HG03354 (cell line): ENCODE measurements around the gene CTH.
"Not testable (repeated sequence)": the region's sequence is repeated elsewhere in the genome, so short reads cannot be mapped to it uniquely, and the experiment has no call there.

Experiments
- ATAC-seq: cut with Tn5 transposase; IDR thresholded peaks from one replicate; pipeline ENCODE4 v1.9.1; 2021; ENCODE audit warnings: mild to moderate bottlenecking; ENCODE audit not compliant: unreplicated experiment, poor library complexity, severe bottlenecking

CTH gene

DNA sequence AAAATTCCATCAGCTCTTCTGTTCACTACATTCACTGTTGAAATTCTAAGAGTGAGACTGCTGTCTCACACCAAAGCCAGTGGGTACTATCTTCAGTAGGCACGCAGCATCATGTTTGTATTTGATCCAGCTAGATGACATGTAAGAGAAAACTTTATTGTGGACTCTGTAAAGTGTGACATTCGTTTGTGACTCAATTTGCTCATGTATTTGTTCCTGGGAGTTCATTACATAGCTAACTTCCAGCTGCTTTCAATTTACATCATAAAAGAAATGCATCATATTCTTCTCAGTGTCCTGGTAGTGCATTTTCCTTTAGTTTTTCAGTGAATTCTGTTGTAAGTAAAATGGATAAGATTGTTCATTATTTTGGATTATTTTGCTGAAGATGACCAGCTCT lies 31.4 kb downstream of the CTH start:
- no peak for ATAC-seq

DNA sequence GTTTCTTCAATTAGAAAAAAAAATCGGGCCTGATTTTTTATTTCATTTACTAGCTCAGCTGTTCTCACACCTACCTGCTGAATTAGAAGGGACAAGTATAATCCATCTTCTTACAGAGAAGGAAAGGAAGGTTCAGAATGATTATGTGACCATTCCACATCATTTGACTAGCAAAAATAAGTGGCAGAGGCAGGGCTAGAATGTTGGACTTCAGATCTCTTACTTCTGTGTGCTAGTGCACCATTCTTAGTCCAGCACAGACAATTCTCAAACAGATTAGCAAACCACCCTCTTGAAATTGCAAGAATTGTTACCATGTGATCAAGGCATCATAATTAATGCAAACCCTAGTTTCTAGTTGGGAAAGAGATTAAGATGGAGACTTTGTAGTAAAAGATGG lies 32.7 kb downstream of the CTH start:
- ATAC-seq = no peak

DNA sequence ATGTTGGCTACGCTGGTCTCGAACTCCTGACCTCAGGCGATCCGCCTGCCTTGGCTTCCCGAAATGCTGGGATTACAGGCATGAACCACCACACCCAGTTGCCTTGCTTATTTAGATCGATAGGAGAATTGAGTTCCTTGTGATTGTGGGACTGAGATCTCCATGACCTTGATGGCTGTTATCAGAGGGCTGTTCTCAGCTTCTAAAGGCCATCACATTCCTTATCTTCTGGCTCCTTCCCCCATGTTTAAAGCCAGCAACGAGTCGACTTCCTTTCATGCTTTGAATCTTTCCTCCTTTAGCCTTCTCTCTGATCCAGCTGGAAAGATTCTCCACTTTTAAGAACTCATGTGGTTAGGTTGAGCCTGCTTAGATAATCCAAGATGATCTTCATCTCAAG lies 38.0 kb downstream of the CTH start:
- ATAC-seq = no peak

DNA sequence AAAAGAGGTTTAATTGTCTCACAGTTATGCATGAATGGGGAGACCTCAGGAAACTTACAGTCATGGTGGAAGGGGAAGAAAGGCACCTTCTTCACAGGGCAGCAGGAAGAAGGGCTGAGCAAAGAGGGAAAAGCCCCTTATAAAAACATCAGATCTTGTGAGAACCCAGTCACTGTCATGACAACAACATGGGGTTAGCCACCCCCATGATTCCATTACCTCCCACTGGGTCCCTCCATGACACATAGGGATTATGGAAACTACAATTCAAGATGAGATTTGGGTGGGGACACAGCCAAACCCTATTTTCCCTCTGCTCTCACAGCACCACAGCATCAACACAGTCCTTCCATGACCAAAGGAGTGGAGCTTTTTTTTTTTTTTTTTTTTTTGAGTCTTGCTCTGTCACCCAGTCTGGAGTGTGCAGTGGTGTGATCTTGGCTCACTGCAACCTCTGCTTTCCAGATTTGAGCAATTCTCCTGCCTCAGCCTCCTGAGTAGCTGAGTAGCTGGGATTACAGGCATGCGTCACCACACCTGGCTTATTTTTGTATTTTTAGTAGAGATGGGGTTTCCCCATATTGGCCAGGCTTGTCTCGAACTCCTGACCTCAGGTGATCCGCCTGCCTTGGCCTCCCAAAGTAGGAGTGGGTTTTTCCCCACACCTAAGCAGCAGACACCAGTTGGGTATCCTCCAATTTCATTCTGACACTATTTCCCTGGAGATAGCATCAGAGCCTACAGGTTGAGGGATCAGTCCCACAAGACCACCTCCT lies 41.3 kb downstream of the CTH start:
- not testable (repeated sequence) for ATAC-seq

DNA sequence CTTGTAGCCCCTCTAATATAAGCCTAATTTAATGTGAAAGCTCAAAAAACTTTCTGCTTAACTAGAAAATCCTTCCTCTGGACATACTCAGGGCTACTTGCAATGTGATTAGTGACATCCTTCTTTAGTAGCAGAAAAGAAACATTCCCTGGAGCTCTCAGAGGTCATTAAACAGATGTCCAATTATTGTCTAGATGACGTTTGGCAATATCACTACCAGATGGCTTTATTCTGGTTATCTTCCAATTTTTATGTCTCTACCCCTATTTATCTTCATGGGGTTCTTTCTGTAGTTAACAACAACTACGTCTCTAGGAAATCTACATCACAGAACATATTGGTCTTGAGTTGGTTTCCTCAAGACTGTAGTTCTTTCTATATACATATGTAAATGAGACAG lies 44.2 kb downstream of the CTH start:
- no peak for ATAC-seq

DNA sequence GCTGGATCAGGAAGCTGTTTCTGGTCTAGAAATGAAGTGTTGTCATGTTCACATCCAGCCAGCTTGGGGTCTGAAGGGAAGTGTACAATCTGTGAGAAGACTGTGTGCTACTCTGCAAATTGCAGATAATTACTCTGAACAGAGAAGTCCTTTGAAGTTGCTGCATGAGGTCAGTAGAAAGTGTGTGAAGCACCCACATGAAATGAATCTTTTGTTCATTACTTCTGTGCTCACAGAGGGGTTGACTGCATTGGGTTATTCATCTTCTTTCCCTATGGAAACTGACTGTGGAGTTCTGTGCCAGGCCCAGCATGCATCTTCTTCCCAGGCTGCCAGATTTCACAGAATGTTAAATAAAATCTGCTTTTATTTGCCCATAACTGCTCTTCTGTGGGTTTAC lies 47.1 kb downstream of the CTH start:
- no peak for ATAC-seq

DNA sequence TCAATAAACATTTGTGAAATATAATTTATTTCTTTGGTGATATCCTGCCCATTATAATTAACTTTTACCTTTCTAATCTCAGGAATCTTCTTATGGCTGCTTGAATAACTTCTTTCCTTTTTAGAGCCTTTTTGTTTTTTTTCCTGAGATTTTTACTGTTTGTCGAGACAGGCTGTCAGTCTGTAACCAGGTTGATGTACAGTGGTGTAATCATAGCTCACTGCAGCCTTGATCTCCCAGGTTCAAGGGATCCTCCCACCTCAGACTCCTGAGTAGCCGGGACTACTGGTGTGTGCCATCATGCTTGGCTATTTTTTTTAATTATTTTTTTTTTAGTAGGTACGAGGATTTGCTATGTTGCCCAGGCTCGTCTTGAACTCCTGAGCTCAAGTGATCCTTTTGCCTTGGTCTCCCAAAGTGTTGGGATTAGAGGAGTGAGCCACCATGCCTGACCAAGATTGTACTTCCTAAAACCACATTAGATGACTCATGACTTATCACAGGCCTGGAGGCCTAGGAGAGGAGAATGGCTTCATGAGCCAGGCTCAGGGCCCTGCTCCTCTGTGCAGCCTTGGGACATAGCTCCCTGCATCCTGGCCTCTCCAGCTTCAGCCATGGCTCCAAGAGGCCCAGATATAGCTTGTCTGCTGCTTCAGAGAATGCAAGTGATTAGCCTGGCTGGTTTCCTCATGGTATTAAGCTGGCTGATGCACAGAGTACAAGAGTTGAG lies 48.6 kb downstream of the CTH start:
- ATAC-seq = no peak

DNA sequence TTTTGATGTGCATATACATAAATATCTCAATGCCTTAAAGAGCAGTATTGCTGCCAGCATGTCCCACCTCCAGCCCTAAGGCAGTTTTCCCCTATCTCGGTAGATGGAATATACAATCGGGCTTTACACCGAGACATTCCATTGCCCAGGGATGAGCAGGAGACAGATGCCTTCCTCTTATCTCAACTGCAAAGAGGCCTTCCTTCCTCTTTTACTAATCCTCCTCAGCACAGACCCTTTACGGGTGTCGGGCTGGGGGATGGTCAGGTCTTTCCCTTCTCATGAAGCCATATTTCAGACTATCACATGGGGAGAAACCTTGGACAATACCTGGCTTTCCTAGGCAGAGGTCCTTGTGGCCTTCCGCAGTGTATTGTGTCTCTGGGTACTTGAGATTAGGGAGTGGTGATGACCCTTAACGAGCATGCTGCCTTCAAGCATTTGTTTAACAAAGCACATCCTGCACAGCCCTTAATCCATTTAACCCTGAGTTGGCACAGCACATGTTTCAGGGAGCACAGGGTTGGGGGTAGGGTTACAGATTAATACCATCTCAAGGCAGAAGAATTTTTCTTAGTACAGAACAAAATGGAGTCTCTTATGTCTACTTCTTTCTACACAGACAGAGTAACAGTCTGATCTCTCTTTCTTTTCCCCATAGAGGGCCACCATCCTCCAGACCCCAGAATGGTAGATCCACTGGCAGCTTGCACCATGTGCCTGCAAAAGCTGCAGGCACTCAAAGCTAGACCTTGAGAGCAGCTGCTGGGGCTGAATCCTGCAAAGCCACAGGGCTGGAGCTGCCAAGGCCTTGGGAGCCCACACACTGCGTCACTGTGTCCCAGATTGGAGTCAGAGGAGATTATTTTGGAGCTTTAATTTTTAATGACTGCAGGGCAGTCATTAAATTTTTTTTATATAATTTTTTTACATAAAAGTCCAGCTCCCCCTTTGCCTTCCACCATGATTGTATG lies 50.0 kb downstream of the CTH start:
- not testable (repeated sequence) for ATAC-seq

DNA sequence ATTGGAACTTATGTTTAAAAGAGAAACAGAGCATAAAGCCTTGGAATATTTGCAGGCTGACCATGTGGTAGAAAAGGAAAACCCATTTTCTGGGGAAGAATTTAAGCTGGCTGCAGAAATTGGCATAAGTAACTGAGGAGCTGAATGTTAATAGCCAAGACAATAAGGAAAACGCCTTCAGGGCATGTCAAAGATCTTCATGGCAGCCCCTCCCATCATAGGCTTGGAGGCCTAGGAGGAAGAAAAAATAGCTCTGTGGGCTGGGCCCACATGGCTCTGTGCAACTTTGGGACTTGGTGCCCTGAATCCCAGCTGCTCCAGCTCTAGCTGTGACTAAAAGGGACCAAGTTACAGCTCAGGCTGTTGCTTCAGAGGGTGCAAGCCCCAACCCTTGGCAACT lies 51.5 kb downstream of the CTH start:
- no peak for ATAC-seq

DNA sequence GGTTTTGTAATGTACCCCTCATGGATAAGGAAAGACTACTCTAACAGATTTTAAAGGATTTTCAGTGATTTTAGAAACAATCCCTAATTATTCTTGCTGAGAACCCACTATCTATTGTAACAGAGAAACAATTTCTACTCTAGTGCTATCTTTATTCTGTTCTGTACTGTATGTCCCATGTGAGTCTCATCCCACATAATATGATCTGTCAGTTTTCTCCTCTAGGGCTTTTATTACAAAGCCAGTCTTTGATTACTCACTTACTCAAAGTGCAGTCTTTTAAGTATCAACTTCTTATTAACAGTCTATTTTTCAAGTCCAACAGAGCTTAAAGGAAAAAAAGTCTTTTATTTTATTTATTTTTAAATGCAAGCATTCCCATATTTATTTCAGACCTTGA lies 54.8 kb downstream of the CTH start:
- no peak for ATAC-seq

DNA sequence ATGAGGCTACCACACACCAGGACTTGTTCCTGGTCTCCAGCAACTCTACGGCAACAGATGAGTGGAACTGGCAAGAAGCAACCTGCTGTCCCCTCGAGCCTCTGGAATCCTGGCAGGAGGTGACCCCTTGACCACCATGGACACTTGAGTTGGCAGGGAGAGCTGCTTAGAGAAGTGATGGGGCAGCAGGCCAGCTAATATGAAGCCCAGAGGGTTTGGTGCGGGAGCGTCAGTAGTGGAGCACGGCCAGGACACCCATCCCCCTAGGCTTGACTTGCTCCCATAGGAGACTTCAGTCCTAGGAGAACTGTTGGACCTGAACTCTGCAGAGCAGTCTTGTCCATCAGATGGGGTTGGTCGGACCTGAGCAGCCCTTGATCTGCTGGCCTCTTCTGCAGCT lies 56.5 kb downstream of the CTH start:
- no peak for ATAC-seq

DNA sequence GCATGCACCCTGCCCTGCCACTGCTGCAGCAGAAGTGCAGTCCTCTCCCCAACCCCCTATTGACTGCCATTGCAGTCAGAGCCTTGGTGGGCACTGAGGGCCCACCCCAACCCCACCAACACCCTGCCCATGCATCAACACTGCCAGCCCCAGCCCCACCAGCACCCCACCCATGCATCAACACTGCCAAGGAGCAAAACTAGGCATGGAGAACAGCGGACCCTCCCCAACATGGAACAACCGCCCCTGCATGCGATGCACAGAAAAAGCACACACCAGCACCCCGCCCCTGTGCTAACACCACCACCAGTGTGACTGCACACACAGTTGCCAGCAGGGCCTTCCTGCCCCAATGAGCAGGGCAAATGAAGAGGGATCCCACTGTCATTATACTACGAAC lies 57.1 kb downstream of the CTH start:
- ATAC-seq = no peak

DNA sequence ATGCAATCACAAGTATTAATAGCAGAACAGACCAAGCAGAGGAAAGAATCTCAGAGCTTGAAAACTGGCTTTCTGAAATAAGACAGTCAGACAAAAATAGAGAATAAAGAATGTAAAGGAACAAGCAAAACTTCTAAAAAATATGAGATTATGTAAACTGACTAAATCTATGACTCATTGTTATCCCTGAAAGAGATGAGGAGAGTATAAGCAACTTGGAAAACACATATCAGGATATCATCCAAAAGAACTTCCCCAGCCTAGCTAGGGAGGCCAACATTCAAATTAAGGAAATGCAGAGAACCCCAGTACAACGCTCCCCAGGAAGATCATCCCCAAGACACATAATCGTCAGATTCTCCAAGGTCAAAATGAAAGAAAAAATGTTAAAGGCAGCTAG lies 58.1 kb downstream of the CTH start:
- not testable (repeated sequence) for ATAC-seq

DNA sequence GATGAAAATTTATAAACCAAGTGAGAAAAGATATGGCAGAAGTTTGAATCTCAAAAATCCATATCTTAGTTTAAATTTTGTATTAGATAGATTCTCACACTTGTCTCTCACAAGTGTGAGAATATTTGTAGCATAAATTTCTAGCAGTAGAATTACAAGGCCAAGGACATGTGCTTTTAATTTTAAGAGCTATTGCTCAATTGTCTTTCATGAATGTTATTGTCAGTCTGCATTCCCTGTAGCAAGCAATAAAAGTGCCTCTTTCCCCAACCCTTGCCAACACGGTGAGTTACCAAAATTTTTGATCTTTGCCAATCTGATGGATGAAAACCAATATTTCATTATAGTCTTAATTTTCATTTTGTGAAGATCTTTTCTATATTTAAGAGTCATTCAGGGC lies 64.0 kb downstream of the CTH start:
- no peak for ATAC-seq

DNA sequence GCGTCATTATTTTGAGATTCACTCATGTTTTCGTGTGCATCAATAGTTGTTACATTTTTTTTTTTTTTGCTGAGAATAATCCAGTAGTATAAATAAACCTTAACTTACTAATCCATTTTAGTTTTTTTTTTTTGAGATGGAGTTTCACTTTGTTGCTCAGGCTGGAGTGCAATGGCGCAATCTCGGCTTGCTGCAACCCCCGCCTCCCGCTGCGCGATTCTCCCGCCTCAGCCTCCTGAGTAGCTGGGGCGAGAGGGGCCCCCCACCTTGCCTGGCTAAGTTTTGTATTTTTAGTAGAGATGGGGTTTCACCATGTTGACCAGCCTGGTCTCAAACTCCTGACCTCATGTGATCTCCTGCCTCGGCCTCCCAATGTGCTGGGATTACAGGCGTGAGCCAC lies 66.0 kb downstream of the CTH start:
- no peak for ATAC-seq

DNA sequence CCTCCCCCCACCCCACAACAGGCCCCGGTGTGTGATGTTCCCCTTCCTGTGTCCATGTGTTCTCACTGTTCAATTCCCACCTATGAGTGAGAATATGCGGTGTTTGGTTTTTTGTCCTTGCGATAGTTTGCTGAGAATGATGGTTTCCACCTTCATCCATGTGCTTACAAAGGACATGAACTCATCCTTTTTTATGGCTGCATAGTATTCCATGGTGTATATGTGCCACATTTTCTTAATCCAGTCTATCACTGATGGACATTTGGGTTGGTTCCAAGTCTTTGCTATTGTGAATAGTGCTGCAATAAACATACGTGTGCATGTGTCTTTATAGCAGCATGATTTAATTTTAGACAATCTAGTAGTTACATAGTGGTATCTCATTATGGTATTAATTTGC lies 66.8 kb downstream of the CTH start:
- ATAC-seq = not testable (repeated sequence)

DNA sequence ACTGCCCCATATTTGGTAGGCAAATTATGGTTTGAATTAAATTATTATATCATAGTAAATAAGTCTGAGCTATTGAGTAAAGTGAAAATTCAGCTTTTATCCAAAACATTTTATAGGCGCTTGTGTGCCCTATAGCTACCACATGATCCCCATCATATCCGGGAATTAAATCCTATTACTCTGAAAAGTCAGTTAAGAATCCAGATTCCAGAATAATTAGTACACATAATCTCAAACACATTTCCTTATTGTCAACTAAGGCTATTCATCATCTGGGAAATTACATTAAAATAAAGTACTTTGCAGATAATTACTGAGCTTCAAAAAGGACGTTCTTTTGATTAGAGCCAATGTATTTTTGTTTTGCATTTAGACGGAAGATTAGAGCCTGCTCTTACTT lies 72.3 kb downstream of the CTH start:
- ATAC-seq = no peak

DNA sequence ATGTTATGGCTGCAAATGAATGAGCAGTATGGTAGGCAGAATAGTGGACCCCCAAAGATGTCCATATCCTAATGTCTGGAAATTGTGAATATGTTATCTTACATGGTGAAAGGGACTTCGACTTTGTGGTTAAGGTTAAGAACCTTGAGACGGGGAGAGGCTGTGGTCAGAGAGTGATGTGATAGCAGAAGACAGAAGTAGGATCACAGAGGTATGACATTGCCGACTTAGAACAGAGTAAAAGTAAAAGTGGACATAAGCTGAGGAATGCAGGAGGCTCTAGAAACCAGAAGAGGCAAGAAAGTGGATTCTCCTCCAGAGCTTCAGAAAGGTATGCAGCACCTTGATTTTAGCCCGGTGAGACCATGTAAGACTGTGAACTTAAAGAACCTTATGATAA lies 74.6 kb downstream of the CTH start:
- ATAC-seq = no peak

DNA sequence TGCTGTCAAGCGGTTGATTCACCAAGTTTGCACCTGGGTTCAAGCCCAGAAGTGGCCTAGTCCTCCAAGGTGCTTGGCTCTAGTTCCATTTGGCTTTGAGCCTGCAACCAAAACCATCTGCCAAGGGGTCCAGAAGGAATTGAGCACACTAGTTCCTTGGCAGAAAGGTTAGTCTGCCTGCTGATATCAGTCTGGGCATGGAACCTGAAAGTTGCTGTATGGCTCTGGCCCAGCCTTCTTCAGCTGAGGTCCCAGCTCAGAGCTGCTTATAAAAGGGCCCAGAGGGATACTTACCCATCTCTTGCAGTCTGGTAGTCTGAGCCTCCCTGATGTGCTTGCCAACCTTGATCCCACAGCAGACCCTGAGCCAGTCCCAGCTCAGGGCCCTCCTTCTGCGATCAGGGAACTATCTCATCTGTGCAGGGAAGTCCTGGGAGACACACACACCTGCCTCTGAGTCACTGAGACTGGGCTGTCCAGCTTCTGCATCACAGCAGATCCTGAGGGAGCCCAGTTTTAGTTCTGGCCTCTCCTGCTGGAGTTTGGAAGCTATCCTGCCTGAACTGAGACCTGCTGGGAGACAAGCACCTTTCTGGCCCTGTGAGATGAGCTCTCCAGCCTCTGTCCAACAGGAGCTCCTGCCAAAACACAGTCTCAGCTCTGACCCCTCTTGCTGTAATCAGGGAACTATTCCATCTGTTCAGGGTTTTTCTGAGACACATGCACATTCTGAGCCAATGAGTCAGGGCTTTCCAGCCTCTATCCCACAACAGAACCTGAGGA lies 75.8 kb downstream of the CTH start:
- no peak for ATAC-seq

DNA sequence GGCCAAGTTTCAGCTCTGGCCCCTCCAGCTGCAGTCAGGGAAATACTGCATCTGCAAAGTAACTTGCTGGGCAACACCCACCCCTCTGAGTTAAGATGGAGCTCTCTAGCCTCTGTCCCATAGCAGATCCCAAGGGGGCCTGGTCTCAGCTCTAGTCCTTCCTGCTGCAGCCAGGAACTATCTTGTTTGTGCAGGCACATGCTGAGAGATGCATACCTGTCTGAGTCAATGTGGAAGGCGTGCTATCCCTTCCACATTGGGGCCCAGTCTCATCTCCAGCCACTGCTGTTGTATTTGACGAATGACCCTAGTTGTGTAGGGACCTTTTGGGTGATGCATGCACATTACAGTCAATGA lies 76.4 kb downstream of the CTH start:
- ATAC-seq = no peak
